ENCODE data around the gene MAP1B.

GRCh38 chr5:72177538-72177937 is 70.3 kb downstream of the MAP1B start:
- TF ChIP-seq CTCF (optimal IDR thresholded peaks at IDR 0.05 in 1 of 3, IDR thresholded peaks at IDR 0.05 in 1 of 3, conservative IDR thresholded peaks at IDR 0.05 in 1 of 3; ENCODE audit: extremely low read depth in 1 of 3, insufficient read depth in 2 of 3, low read length in 3 of 3) (no peak), EZH2 (IDR thresholded peaks at IDR 0.05; ENCODE audit: low read length) (no peak)
